ENCODE measurements around the gene BAIAP2L2.

DNA sequence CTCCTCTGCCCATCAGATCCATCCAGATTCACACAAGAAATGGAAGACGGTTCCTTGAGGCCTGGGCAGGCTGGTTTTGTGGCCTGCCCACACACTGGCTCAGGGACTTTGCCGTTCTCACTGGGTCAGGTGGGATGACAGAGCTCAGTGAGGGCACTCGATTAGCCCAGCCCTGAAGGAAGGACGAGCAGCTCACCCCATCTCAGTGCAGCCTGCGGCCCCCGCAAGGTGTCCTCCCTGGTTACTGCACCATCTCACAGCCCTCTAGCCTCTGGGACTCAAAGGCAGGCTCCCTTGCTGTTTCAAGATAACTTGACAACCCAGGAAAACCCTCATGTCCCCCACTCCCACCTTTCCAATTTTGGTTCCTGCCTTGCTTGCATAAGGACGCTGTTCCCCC is 30.7 kb downstream of the BAIAP2L2 start:
- TF ChIP-seq EGR1 (IDR thresholded peaks at IDR 0.05; ENCODE audit: low read depth in 2 of 2) (no peak), SP1 (IDR thresholded peaks at IDR 0.05) (no peak), GABPA (IDR thresholded peaks at IDR 0.05 in 1 of 2, conservative IDR thresholded peaks at IDR 0.05 in 1 of 2) (no peak), YY1 (IDR thresholded peaks at IDR 0.05) (no peak), RAD21 (IDR thresholded peaks at IDR 0.05) (no peak), TAF1 (conservative IDR thresholded peaks at IDR 0.05) (no peak), FOXA1 (IDR thresholded peaks at IDR 0.05) (no peak), HNF4G (IDR thresholded peaks at IDR 0.05) (no peak)
- TF ChIP-seq, protein P1, sequence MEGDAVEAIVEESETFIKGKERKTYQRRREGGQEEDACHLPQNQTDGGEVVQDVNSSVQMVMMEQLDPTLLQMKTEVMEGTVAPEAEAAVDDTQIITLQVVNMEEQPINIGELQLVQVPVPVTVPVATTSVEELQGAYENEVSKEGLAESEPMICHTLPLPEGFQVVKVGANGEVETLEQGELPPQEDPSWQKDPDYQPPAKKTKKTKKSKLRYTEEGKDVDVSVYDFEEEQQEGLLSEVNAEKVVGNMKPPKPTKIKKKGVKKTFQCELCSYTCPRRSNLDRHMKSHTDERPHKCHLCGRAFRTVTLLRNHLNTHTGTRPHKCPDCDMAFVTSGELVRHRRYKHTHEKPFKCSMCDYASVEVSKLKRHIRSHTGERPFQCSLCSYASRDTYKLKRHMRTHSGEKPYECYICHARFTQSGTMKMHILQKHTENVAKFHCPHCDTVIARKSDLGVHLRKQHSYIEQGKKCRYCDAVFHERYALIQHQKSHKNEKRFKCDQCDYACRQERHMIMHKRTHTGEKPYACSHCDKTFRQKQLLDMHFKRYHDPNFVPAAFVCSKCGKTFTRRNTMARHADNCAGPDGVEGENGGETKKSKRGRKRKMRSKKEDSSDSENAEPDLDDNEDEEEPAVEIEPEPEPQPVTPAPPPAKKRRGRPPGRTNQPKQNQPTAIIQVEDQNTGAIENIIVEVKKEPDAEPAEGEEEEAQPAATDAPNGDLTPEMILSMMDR (IDR thresholded peaks at IDR 0.05; ENCODE audit: low read depth, low read length, missing input control) = no peak
- TF ChIP-seq, protein P2, sequence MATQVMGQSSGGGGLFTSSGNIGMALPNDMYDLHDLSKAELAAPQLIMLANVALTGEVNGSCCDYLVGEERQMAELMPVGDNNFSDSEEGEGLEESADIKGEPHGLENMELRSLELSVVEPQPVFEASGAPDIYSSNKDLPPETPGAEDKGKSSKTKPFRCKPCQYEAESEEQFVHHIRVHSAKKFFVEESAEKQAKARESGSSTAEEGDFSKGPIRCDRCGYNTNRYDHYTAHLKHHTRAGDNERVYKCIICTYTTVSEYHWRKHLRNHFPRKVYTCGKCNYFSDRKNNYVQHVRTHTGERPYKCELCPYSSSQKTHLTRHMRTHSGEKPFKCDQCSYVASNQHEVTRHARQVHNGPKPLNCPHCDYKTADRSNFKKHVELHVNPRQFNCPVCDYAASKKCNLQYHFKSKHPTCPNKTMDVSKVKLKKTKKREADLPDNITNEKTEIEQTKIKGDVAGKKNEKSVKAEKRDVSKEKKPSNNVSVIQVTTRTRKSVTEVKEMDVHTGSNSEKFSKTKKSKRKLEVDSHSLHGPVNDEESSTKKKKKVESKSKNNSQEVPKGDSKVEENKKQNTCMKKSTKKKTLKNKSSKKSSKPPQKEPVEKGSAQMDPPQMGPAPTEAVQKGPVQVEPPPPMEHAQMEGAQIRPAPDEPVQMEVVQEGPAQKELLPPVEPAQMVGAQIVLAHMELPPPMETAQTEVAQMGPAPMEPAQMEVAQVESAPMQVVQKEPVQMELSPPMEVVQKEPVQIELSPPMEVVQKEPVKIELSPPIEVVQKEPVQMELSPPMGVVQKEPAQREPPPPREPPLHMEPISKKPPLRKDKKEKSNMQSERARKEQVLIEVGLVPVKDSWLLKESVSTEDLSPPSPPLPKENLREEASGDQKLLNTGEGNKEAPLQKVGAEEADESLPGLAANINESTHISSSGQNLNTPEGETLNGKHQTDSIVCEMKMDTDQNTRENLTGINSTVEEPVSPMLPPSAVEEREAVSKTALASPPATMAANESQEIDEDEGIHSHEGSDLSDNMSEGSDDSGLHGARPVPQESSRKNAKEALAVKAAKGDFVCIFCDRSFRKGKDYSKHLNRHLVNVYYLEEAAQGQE (IDR thresholded peaks at IDR 0.05) = no peak
- TF ChIP-seq, protein P3, sequence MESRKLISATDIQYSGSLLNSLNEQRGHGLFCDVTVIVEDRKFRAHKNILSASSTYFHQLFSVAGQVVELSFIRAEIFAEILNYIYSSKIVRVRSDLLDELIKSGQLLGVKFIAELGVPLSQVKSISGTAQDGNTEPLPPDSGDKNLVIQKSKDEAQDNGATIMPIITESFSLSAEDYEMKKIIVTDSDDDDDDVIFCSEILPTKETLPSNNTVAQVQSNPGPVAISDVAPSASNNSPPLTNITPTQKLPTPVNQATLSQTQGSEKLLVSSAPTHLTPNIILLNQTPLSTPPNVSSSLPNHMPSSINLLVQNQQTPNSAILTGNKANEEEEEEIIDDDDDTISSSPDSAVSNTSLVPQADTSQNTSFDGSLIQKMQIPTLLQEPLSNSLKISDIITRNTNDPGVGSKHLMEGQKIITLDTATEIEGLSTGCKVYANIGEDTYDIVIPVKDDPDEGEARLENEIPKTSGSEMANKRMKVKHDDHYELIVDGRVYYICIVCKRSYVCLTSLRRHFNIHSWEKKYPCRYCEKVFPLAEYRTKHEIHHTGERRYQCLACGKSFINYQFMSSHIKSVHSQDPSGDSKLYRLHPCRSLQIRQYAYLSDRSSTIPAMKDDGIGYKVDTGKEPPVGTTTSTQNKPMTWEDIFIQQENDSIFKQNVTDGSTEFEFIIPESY (IDR thresholded peaks at IDR 0.05) = no peak
